Mesothelial cell of epicardium (in vitro differentiated cells): ENCODE data around the gene ALDH1B1. TPM values are rescaled to one million over a fixed set of nuclear protein-coding genes. Genes with fewer than 3 reads are reported as not detected.

Experiments
- DNase-seq, 2 experiments: peaks; one replicate each; pipeline ENCODE4 v3.0.0; 2021; ENCODE audit warnings: low spot score in 2 of 2; ENCODE audit not compliant: unreplicated experiment in 2 of 2
- H3K27ac Mint-ChIP-seq: 2 replicates; pipeline ENCODE4 v1.8.0; 2021; ENCODE audit warnings: mixed read lengths
- H3K27me3 Mint-ChIP-seq: 2 replicates; pipeline ENCODE4 v1.8.0; 2021; ENCODE audit warnings: low read depth, mixed read lengths
- H3K36me3 Mint-ChIP-seq: 2 replicates; pipeline ENCODE4 v1.8.0; 2021; ENCODE audit warnings: mixed read lengths
- H3K4me1 Mint-ChIP-seq: 2 replicates; pipeline ENCODE4 v1.8.0; 2021; ENCODE audit warnings: mixed read lengths
- H3K4me3 Mint-ChIP-seq: 2 replicates; pipeline ENCODE4 v1.8.0; 2021; ENCODE audit warnings: mild to moderate bottlenecking, moderate library complexity, mixed read lengths
- H3K9me3 Mint-ChIP-seq: 2 replicates; pipeline ENCODE4 v1.8.0; 2021; ENCODE audit warnings: mixed read lengths
- total RNA-seq: library from RNA; stranded (reverse); gene quantifications from 3 replicates; pipeline ENCODE4 v1.2.1, GENCODE V29; 2021
- TF ChIP-seq, protein P1 (sequence below): fragments of 200-600 bp; sonication (generic); IDR thresholded peaks from one replicate; pipeline ENCODE4 v1.5.0; 2021; ENCODE audit warnings: antibody characterized with exemption; ENCODE audit not compliant: unreplicated experiment

Gene ALDH1B1
- total RNA-seq, 1 donor from 2014 or later = 17.5 TPM

DNA sequence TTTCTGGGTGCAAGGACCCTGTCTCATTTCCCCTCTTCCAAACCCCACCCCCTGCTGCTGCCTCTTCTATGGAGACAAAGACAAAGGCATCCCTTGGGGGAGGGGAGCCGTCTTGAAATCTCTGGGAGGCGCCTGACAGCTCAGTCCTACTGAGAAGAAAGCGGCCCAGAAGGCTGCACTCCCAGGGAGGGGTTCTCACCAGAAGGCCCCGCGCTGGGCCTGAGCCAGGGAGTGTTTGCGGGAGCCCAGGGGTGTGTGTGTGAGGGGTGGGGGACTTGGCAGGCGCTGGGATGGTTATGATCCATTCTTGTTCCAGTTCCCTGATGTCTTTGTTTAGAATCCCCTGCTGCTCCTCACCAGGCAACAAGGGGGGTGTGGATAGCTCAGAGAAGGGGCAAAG lies 45.7 kb upstream of the ALDH1B1 start:
- Mint-ChIP-seq H3K4me3 (no peak overlapping the region), H3K27ac (no peak overlapping the region), H3K27me3 (peaks cover 3% of the 10 kb centered on the region), H3K9me3 (peaks cover 16% of the 10 kb centered on the region), H3K36me3 (no peaks in the 10 kb centered on the region), H3K4me1 (peaks cover 22% of the 10 kb centered on the region)
- TF ChIP-seq, protein P1, sequence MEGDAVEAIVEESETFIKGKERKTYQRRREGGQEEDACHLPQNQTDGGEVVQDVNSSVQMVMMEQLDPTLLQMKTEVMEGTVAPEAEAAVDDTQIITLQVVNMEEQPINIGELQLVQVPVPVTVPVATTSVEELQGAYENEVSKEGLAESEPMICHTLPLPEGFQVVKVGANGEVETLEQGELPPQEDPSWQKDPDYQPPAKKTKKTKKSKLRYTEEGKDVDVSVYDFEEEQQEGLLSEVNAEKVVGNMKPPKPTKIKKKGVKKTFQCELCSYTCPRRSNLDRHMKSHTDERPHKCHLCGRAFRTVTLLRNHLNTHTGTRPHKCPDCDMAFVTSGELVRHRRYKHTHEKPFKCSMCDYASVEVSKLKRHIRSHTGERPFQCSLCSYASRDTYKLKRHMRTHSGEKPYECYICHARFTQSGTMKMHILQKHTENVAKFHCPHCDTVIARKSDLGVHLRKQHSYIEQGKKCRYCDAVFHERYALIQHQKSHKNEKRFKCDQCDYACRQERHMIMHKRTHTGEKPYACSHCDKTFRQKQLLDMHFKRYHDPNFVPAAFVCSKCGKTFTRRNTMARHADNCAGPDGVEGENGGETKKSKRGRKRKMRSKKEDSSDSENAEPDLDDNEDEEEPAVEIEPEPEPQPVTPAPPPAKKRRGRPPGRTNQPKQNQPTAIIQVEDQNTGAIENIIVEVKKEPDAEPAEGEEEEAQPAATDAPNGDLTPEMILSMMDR = no peak
- no peak for DNase-seq

DNA sequence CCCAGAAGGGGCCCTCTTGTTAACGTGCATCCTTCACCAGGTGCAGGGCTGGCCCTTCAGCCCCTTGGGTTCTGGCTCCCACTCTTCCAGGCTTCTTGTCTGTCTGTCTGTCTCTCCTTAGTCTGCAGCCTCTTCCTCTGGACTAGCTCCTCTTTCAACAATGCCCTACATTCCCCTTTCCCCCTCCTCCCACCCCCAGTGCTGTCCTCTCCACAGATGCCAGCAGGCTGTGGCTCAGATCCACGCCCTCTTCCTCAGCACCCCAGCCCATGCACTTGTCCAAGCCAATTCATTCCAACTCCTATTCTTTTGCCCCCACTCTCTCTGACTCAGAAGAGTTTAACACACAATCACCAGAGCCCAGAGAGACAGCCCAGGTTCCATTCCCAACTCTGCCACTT lies 45.2 kb upstream of the ALDH1B1 start:
- H3K9me3 Mint-ChIP-seq = peaks cover 13% of the 10 kb centered on the region
- no peaks in the 10 kb centered on the region for H3K27me3 Mint-ChIP-seq
- no peak overlapping the region for H3K27ac Mint-ChIP-seq
- DNase-seq = no peak
- H3K36me3 Mint-ChIP-seq = no peaks in the 10 kb centered on the region
- TF ChIP-seq, protein P1 = no peak
- no peak overlapping the region for H3K4me3 Mint-ChIP-seq
- peaks cover 22% of the 10 kb centered on the region for H3K4me1 Mint-ChIP-seq

DNA sequence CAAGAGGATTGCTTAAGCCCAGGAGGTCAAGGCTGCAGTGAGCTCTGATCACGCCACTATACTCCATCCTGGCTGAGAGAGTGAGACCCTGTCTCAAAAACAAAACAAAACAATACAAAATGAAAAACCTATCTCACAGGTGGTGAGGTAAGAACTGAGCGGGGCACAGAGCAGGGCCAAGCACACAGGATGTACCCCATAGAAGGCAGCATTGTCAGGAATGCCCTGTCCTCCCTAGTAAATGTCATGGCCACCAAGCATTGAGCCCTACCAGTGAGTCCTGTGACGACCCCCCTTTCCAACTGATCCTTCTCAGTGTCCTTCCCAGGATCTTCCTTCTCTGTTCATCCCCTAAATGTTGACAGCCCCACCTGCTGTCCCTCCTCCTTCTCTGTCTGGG lies 44.6 kb upstream of the ALDH1B1 start:
- Mint-ChIP-seq H3K36me3 (no peaks in the 10 kb centered on the region), H3K27ac (no peak overlapping the region), H3K9me3 (peaks cover 13% of the 10 kb centered on the region), H3K4me3 (no peak overlapping the region), H3K27me3 (no peaks in the 10 kb centered on the region), H3K4me1 (peaks cover 22% of the 10 kb centered on the region)
- TF ChIP-seq, protein P1 = no peak
- no peak for DNase-seq

DNA sequence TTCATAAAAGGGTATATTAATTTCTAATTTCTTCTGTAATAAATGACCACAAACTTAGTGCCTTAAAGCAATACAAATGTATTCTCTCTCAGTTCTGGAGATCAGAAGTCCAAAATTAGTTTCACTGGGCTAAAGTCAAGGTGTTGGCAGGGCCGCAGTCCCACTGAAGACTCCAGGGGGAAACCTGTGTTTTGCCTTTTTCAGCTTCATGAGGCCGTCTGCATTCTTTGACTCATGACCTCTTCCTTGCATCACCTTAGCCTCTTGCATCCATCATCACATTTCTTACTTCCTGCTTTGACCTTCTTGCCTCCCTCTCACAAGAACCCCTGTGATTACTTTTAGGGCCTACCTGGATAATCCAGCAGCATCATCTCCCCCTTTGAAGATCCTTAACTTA lies 42.0 kb upstream of the ALDH1B1 start:
- Mint-ChIP-seq H3K36me3 (no peaks in the 10 kb centered on the region), H3K27me3 (no peaks in the 10 kb centered on the region), H3K27ac (no peak overlapping the region), H3K9me3 (peaks cover 13% of the 10 kb centered on the region), H3K4me3 (no peak overlapping the region), H3K4me1 (peaks cover 14% of the 10 kb centered on the region)
- TF ChIP-seq, protein P1 = no peak
- no peak for DNase-seq

DNA sequence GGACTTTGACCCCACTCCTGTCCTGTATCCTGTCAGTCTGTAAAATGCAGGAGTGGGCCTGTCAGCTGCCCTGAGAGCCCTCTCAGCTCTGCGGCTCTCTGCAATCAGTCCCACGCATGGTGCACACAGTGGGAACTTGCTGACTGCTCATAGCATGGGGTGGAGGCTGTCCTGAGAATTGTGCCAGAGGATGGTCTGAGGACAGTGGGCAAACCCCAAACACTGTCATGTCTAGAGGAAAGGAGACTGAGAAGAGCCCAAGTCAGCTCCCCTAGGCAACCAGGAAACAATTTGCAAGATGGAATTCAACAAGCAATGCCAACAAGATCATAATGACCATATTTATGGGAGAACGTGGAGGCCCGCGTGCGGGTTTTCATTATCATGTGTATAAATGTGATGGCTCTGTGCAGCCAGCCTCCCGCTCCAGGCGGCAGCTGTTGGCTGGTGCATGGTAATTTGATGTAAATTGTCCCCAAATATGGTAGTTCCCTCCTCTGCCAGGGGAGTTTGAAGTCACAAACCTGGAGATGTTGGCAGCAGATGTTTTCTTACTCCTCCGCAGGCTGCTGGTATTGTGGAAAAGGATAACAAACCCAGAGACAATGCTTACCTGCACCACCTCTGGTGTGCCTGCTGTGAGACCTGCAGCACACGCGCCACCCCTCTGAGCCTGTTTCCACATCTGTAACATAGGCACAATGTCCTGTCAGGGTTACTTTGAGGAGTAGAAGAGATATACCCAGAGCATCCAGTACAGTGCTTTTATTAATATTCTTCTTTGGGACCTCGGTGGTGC lies 39.8 kb upstream of the ALDH1B1 start:
- Mint-ChIP-seq H3K9me3 (peaks cover 13% of the 10 kb centered on the region), H3K4me3 (no peak overlapping the region), H3K27me3 (no peaks in the 10 kb centered on the region), H3K4me1 (peaks cover 3% of the 10 kb centered on the region), H3K27ac (no peak overlapping the region), H3K36me3 (no peaks in the 10 kb centered on the region)
- TF ChIP-seq, protein P1 = no peak
- DNase-seq = no peak
